ENCODE results near the gene FEZ2.

- TF ChIP-seq, protein P1, sequence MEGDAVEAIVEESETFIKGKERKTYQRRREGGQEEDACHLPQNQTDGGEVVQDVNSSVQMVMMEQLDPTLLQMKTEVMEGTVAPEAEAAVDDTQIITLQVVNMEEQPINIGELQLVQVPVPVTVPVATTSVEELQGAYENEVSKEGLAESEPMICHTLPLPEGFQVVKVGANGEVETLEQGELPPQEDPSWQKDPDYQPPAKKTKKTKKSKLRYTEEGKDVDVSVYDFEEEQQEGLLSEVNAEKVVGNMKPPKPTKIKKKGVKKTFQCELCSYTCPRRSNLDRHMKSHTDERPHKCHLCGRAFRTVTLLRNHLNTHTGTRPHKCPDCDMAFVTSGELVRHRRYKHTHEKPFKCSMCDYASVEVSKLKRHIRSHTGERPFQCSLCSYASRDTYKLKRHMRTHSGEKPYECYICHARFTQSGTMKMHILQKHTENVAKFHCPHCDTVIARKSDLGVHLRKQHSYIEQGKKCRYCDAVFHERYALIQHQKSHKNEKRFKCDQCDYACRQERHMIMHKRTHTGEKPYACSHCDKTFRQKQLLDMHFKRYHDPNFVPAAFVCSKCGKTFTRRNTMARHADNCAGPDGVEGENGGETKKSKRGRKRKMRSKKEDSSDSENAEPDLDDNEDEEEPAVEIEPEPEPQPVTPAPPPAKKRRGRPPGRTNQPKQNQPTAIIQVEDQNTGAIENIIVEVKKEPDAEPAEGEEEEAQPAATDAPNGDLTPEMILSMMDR (IDR thresholded peaks at IDR 0.05; ENCODE audit: low read depth, low read length, poor library complexity, severe bottlenecking) = no peak
- TF ChIP-seq EZH2phosphoT487 (IDR thresholded peaks at IDR 0.05; ENCODE audit: borderline replicate concordance, low read length) = no peak
Measured at GRCh38 chr2:36611316-36611990, 13.5 kb upstream of the FEZ2 start.
